GM19395 (cell line): ENCODE data around the gene RUFY4.
A peak's percentile ranks its signal among the peaks of the same experiment; 100 is the strongest.

ENCODE experiments used
- ATAC-seq: cut with Tn5 transposase; IDR thresholded peaks from one replicate; pipeline ENCODE4 v1.9.1; 2021; ENCODE audit warnings: mild to moderate bottlenecking, moderate library complexity; ENCODE audit not compliant: unreplicated experiment

RUFY4 gene

DNA sequence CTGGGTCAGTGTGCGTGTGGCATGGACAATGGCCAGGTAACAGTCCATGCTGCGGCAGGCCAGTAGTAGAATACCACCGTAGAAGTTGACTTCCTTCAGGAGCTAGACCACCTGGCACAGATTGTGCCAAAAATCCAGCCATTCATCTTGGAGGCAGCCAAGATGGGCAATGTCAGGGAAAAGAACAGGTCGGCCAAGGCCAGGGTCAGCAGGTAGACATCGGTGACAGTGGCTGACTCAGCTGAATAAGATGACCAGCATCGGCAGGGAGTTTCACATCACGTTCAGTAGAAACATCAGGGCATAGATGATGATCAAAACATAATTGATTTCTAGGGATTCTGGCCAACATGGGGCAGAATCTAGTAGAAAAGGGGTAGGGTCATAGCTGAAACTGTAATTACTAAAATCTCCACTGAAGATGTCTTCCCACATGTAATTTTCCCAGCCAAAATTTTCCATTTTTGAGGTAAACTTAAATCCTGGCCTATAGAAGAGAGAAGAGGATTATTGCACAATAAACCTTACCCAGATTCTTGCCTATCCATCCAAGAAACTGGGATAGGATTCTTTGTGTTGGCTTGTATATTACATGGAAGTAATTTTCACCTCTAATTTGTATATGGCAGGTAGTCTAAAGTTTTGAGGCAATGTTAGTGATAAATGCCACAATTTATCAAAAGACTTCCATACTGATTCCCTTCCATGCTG is 7.9 kb upstream of the RUFY4 start:
- no peak for ATAC-seq

DNA sequence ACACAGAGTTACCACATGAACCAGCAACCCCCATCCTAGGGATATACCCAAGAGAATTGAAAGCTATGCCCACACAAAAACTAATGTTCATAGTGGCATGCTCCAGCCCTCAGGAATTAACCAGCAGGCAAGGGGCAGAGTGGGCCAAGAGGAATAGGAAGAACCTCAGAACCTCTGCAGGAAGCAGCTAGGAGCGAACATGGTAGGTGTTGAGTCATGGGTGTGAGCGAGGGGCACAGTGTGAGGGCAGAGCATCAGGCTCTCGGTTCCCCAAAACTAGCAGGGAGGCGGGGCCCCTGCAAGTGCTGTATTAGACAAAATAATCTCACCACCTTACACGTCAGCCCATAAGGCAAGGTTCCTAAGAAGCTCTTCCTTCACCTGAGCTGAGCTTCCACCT is 5.6 kb upstream of the RUFY4 start:
- ATAC-seq, result peak; percentile 80

DNA sequence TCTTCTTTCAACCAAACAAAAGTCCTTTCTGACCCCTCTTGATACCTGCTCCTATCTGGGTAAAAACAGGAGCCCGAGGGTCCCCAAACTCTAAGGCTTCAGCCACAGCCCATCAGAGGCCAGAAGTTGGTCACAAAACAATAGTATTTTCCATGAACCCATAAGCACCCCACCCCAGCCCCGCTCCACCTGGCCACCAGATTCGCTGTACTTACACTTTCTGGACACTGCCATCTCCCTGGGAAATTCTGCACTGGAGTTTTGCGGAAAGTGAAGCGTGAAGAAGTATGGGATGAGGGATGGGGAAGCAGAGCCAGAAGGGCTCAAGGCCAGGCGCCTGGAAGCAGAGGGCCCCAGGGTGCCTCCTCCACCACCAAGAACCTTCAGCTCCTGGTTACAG is 5.2 kb upstream of the RUFY4 start:
- ATAC-seq, result peak; percentile 7

DNA sequence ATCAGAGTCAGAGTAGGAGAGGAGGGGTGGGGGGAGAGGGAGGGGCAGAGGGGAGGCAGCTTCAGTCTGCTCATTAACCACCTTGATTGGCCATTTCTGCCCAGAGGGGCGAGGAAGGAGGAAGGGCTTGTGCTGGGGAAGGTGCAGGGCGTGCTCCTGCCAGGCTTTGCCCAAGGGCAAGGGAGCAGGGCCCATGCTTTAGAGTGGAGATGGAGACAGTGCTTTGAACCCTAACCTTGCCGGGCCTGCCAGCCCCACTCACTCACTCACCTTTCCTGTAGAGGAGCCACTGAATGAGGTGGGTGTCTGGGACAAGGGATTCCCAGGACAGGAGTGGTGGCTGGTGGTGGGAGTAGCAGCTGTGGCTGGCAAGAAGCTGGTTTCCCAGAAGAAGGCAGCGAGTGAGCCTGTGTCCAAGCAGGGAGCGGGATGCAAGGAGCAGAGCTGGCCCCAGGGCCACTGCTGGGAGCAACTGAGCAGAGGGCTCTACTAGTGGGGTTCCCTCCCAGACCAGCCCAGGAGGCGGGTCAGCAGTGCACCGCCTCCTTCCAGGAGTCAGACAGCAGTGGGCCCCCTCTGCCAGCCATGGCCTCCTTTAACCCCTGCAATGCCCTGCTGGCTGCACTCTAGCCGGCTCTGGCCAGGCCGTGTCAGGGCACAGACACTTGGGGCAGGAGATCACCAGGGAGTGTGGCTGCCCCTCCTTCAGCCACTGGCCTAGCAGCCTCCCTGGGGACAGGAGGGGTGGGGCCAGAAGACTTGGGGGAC is 3.6 kb upstream of the RUFY4 start:
- no peak for ATAC-seq

DNA sequence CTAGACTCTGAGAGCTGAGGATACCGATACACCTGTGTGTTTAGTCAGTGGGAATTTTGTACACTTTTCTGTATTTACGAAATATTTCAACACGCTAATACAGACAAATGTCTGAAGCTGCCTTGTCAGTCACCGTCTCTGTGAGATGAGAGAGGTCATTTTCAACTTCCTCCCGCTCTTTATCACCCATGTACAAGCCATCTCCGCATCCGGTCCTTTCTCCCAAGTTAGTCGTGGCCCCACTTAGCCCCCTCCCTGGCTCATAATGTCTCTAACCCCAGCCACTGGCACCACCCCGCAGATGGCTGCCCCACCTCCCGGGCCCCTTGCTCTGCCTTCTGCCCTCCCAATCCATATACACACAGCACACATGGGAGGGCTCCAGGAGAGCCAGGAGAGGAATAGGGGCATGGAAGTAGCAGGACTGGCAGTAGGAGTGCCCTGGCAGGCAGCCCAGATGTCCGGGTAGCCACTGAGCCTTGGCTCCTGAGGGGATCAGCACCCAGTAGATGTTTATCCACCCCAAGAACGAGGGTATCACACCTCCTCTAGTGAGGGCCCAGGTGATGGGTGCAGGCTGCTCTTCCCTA is 2.0 kb upstream of the RUFY4 start:
- ATAC-seq, result no peak

DNA sequence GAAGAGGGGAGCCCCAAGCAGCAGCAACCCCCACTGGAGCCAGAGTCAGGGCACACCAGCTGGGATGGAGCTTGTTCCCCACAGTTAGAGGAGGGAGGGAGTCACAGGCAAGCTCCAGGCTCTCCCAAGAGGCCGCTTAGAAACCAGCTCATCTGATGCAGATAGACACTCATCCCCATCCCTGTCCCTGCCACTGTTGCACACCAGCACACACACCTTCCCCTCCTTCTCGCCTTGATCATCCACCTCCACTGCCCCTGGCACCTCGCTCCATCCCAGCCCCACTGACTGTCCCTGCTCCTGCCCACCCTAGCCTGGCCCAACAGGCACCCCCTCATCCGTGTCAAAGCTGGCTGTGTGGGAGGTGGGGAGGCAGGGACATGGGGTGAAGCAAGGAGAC is 1.5 kb upstream of the RUFY4 start:
- ATAC-seq, result no peak

DNA sequence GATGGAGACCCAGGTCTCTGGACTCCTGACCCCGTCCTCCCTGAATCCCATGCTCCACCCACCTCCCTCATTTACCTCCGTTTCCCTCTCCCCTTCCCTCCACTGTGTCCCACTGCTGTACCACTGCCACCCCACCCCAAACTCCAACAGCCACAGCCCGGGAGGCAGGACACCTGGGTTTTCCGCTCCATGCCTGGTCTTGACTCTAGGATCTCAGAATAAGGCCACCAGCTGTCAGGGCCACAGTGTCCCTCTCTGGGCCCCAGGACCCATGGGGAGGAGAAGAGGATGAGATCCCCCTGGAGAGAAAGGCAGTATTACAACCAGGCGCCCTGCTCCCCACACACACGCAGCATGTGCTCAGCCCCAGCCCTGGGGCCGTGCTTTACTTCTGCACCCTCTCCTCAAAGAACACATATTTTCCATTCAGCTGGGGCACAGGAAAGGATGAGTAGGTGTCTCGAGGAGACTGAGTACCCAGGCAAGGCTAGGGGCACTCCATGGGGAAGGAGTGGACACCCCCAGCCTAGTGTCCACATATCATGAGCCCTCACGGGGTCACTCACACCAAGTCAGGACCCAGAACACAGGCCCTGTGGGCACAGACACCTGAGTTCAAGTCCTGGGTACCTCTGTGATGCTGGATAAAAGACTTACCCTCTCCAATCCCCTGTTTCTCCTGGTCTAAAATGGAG is 700 bp downstream of the RUFY4 start:
- no peak for ATAC-seq

DNA sequence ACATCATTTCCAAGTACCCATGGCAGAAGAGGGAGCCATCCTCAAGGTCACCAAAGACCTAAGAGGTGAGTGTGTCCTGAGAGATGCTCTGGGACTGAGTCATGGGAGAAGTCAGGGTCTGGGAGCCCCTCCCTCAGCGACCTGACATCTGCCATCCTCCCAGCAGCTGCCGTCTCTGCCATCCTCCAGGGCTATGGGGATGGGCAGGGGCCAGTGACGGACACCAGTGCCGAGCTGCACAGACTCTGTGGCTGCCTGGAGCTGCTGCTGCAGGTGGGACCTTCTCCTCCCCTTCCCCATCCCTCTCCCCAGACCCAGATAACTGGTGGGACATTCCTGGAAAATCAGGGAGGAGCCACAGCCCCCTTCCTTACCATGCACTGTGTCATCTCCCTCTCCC is 1.5 kb downstream of the RUFY4 start:
- no peak for ATAC-seq

DNA sequence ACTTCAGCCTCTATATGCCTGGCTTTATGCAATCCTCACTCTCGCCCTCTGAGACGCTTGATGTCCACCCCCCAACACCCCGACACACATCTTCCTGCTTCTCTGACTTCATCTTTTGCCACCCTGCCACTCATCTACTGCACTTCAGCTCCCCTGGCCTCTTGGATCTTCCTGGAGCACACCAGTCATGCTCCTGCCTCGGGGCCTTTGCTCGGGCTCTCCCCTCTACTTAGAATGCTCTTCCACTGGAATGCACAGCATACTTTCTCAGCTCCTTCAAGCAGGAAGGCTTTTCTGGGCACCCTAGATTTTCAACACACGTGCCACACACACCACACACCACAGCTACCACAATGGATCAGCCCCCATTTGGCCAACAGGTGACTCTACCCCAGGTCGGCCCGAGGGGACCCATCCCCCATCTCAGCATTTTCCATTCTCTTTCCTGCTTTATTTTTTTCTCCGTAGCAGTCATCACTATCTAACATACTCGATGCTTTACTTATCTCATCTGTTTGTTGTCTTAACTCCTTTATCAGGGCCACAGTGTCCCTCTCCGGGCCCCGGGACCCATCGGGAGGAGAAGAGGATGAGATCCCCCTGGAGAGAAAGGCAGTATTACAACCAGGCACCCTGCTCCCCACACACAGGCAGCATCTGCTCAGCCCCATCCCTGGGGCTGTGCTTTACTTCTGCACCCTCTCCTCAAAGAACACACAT is 2.3 kb downstream of the RUFY4 start:
- ATAC-seq, result no peak

DNA sequence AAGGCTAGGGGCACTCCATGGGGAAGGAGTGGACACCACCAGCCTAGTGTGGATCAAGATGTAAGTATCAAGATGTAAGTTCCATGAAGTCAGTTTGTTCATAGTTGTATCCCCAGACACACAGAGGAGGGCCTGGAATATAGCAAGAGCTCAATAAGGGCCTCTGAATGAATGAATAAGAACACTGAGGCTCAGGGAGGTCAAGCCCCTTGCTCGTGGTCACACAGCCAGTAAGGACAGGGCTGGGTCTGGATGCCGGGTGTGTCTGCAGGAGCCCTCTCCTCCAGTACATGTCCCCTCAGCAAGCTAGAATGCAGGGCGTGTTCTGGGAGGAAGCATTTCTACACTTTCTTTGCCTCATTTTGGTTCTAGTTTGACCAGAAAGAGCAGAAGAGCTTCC is 2.9 kb downstream of the RUFY4 start:
- no peak for ATAC-seq

DNA sequence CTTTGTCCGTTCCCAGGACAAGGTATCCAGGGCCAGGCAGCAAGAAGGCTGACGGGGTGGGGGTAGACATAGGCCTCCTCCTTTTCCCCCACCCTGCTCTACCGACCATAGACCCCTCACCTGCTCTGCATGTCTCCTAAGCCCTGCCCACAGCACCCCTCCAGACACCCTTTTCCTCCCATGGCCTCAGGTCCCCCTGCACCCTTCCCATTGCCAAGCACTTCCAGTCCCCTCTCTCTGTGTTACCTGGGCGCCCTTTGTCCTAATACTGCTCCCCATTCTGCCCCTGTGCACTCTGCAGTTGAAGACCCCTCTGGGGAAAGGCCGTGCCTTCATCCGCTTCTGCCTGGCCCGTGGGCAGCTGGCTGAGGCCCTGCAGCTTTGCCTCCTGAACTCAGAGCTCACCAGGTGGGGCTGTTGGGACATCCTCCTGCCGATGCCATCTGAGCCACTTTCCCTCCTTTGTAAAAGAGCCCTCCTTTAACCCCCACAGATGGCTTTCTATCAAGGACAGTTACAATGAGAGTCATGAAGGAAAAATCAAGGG is 3.5 kb downstream of the RUFY4 start:
- no peak for ATAC-seq

DNA sequence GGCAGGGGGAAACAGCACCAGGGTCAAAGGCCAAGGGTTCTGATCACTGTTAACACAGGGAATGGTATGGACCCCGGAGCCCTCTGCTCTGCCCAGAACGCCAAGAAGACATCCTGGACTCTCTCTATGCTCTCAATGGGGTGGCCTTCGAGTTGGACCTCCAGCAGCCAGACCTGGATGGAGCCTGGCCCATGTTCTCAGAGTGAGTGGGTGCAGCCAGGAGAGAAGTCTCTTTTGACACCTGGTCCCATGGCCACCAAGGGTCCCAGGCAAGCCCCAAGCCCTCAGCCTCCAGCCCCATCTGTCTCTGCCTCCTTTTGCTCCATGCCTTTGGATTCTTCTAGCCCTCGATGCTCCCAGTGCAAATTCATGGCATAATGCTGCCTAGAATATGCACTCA is 4.1 kb downstream of the RUFY4 start:
- no peak for ATAC-seq

DNA sequence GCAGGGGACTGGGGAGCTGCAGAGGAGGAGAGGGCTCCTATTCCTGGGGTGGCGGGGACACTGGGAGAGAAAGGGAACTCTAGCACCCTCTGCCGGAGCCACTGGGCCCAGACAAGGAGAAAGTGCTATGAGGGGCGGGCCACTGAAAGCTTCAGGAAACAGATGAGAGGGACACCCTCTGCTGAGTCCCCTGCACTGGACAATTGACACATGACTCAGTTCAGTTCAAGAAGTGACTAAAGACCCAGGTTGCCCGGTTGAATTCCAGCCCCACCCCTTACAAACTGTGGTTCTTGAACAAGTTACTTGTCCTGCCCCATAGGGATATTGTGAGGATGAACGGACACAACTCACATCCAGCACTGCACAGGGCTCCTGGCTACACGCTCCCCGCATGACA is 5.0 kb downstream of the RUFY4 start:
- ATAC-seq, result no peak

DNA sequence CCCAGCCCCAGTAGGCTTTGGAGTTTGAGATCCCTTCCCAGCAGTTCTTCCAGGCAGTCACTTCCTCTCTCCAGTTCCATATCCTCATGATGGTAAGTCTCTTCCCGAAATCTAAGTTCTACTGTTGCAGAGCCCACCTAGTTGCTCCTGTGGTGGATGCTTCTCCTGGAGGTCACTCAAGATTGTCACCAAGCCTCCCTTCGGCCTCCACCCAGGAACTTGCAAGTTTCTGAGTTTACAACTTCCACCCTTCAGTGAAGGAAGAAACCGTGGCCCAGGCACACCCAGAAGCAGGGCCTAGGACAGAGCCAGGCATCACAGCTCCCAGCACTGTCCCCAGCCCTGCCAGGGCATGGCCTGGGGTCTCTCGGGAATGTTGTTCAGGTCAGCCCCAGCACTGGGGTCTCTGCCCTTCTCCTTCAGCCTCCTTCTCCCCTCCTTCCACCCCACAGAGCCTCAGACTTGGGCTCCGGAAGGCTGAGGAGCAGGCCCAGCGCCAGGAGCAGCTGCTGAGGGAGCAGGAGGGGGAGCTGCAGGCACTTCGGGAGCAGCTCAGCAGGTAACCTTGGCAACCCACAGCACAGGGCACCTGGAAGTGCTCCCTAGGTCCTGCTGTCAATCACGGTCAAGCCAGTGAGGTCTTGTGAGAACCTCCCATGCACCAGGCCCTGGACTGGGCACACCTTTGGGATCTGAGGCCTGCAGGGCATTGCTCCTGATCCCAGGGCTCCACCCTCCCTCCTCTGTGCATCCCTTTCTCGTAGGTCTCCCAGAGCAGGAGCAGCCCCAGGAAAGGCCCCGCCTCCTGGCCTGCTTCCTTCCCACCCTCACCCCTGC is 7.1 kb downstream of the RUFY4 start:
- no peak for ATAC-seq

DNA sequence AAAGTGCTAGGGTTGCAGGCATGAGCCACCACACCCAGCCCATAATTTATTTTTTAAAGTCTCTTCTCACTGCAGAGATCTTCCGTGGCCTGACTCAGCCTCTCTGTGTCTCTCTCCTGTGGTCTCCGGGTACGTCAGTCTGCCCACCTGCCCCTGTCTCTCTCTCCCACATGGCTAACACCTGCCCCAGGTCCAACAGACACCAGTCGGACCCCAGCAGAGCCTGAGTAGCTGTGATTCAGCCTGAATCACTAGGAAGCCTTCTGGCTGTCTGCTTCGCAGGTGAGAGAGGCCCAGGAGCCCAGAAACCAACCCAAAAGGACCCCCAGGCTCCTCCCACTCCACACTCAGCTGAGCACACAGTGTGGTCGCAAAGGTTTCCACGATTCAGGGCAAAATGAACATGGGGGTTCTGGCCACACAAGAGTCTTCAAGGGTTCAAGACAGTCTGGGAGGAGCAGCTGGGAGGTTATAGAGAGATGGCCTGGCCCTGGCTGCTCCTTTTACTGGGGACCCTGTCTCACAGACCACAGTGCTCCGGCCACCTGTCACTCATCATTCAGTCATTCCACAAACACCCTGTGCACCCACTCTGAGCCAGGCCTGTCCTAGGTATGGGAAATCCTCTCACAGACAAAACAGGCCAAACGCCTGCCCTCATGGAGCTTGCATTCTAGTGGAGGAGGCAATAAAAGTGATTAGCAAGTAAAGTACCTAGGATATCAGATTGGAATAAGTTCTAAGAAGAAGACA is 8.6 kb downstream of the RUFY4 start:
- ATAC-seq, result no peak

DNA sequence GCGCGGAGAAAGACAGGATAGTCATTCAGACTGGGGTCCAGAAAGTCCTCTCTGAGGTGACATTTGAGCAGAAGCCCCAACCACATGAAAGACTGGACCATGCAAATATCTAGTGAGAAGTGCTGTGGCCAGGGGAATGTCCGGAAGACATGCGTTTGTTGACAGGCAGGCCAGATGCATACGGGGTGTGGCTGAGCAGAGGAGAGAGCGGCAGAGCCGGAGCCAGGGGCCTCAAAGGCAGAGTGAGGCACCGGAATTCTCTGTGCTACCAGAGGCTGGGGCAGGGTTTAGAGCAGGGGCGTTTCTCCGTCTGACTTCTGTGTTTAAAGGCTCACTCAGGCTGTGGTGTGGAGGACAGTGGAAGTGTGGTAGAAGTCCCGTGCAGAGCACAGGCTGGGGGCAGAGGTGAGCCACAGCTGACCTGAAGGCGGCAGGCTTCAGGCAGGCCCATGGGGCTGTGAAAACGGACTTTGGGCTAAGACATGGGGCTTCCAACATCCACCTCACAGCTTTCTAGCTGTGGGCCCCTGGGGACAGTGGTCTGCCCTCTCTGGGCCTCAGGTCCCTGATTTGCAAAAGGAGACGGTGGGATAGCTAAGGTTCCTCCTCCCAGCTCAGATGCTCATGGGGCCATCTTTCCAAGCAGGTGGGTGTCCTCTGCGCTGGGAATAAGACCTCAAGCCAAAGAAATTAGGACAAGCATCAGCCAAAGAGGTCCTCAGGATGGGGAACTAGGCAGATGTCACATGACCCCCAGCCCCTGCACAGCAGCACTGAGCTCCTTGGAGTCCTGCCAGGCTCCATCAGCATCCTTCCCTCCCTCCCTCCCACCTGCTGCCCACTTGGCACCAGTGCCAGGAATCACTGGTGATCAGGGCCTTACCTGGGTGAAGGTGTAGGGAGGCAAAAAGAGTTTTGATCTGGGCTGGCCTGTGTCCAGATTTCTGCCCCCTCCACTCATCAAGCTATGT is 11.2 kb downstream of the RUFY4 start:
- no peak for ATAC-seq

DNA sequence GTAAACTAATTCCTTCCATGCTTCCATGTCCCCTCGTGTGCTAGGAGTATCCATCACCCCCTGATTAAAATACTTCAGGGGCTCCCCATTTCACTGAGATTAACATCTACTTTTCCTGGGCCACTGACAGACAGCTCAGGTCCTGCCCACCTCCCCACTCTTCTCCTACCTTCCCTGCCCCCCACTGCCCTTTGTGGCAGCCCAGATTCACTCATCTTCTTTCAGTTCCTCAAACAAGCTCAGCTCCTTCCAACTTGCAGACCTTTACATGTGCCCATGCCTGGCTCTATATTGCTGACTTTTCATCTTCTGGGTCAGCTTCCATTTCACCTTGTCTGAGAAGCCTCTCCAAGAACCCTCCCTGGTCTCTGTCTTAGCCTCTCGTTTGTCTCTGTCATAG is 12.0 kb downstream of the RUFY4 start:
- ATAC-seq, result peak; percentile 97

DNA sequence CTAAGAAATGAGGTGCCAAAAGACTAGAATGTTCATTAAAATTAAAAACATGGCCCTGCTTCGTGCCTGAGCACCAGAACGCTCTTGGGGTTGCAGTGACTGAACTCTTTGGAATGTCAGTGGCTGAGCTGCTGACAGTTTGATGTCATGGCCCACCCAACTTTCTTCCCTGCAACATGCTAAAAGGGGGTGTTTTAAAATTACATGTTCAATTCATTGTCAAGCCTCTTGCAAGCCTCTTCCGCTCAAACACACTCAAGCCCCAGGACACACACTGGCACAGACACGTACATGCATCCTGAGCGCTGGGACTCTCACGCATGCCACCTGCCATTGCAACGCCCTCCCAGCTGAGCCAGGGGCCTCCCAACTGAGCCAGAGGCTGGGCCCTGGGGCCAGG is 12.6 kb downstream of the RUFY4 start:
- ATAC-seq, result no peak
